ENCODE results near the gene EXOC8. TPM values are rescaled to one million over a fixed set of nuclear protein-coding genes. Genes with fewer than 3 reads are reported as not detected.

The EXOC8 gene
- total and polyA plus RNA-seq, 2 experiments from 2014 or later, result 3.9 to 14.6 TPM

- H3K4me1 ChIP-seq (ENCODE audit: insufficient read depth), result no peaks in the 10 kb centered on the region
- H3F3A ChIP-seq (ENCODE audit: insufficient read depth), result peaks cover 6% of the 10 kb centered on the region; the same call in 1 of the 2 replicates
- in situ Hi-C loops (cut with MboI), result no loop called here
- TF ChIP-seq EZH2 (IDR thresholded peaks at IDR 0.05; ENCODE audit: insufficient read depth, poor library complexity, severe bottlenecking) (no peak), EZH2phosphoT487 (IDR thresholded peaks at IDR 0.05; ENCODE audit: insufficient read depth, low read depth) (no peak)
- H3K27ac ChIP-seq, result no peak overlapping the region
- no peaks in the 10 kb centered on the region for H3K9me3 ChIP-seq (ENCODE audit: low read depth)
- no peak for DNase-seq
- no peaks in the 10 kb centered on the region for H3K9me2 ChIP-seq (ENCODE audit: insufficient read depth)
- peaks cover 29% of the 10 kb centered on the region for H3K36me3 ChIP-seq (ENCODE audit: low read depth)
- peaks cover 67% of the 10 kb centered on the region for H3K79me2 ChIP-seq (ENCODE audit: insufficient read depth)
- H3K4me2 ChIP-seq (ENCODE audit: unreplicated experiment), result no peak overlapping the region
- no peak overlapping the region for H2AFZ ChIP-seq
- WGBS, 2 experiments (ENCODE audit: low coverage in 1 of 2, low lambda C conversion rate in 2 of 2, missing lambda C conversion rate in 2 of 2), result 78 to 80% methylated on average over 3 of the region's 3 CpGs
- H3K4me3 ChIP-seq, result no peak overlapping the region
- H3K9ac ChIP-seq, result no peak overlapping the region
- no peaks in the 10 kb centered on the region for H3K27me3 ChIP-seq (replicated peaks; ENCODE audit: insufficient read depth)
- peaks cover 4% of the 10 kb centered on the region; the same call in 1 of the 2 replicates for H4K20me1 ChIP-seq (ENCODE audit: insufficient read depth)
Measured at GRCh38 chr1:231369282-231369681, 31.6 kb upstream of the EXOC8 start.

- DNase-seq, result no peak
- Histone ChIP-seq H3K9me3 (ENCODE audit: low read depth) (no peaks in the 10 kb centered on the region), H3K4me3 (no peak overlapping the region), H3K27ac (no peak overlapping the region), H3K4me2 (ENCODE audit: unreplicated experiment) (no peak overlapping the region), H3K36me3 (ENCODE audit: low read depth) (peaks cover 40% of the 10 kb centered on the region), H3K27me3 (replicated peaks; ENCODE audit: insufficient read depth) (no peaks in the 10 kb centered on the region), H3K79me2 (ENCODE audit: insufficient read depth) (peaks cover 49% of the 10 kb centered on the region), H3F3A (ENCODE audit: insufficient read depth) (peaks cover 20% of the 10 kb centered on the region), H3K9me2 (ENCODE audit: insufficient read depth) (no peaks in the 10 kb centered on the region), H3K9ac (no peak overlapping the region), H3K4me1 (ENCODE audit: insufficient read depth) (peaks cover 6% of the 10 kb centered on the region), H2AFZ (no peak overlapping the region), H4K20me1 (ENCODE audit: insufficient read depth) (peaks cover 9% of the 10 kb centered on the region; the same call in 1 of the 2 replicates)
- in situ Hi-C loops (cut with MboI), result no loop called here
- WGBS, 2 experiments (ENCODE audit: low coverage in 1 of 2, low lambda C conversion rate in 2 of 2, missing lambda C conversion rate in 2 of 2), result 94 to 97% methylated on average over 5 of the region's 5 CpGs
- TF ChIP-seq EZH2phosphoT487 (IDR thresholded peaks at IDR 0.05; ENCODE audit: insufficient read depth, low read depth) (no peak), EZH2 (IDR thresholded peaks at IDR 0.05; ENCODE audit: insufficient read depth, poor library complexity, severe bottlenecking) (no peak)
Measured at GRCh38 chr1:231364192-231364591, 26.5 kb upstream of the EXOC8 start.

- H3F3A ChIP-seq (ENCODE audit: insufficient read depth), result peaks cover 20% of the 10 kb centered on the region
- no peak for DNase-seq
- H3K27ac ChIP-seq, result no peak overlapping the region
- peaks cover 40% of the 10 kb centered on the region for H3K36me3 ChIP-seq (ENCODE audit: low read depth)
- in situ Hi-C loops (cut with MboI), result no loop called here
- no peak overlapping the region for H3K4me3 ChIP-seq
- H3K9me3 ChIP-seq (ENCODE audit: low read depth), result no peaks in the 10 kb centered on the region
- H3K4me1 ChIP-seq (ENCODE audit: insufficient read depth), result peaks cover 6% of the 10 kb centered on the region
- WGBS, 2 experiments (ENCODE audit: low coverage in 1 of 2, low lambda C conversion rate in 2 of 2, missing lambda C conversion rate in 2 of 2), result 97 to 98% methylated on average over 1 of the region's 1 CpG
- peaks cover 46% of the 10 kb centered on the region for H3K79me2 ChIP-seq (ENCODE audit: insufficient read depth)
- no peak overlapping the region for H2AFZ ChIP-seq
- TF ChIP-seq EZH2phosphoT487 (IDR thresholded peaks at IDR 0.05; ENCODE audit: insufficient read depth, low read depth) (no peak), EZH2 (IDR thresholded peaks at IDR 0.05; ENCODE audit: insufficient read depth, poor library complexity, severe bottlenecking) (no peak)
- no peaks in the 10 kb centered on the region for H3K9me2 ChIP-seq (ENCODE audit: insufficient read depth)
- H3K4me2 ChIP-seq (ENCODE audit: unreplicated experiment), result no peak overlapping the region
- H3K27me3 ChIP-seq (replicated peaks; ENCODE audit: insufficient read depth), result no peaks in the 10 kb centered on the region
- H3K9ac ChIP-seq, result no peak overlapping the region
- peaks cover 9% of the 10 kb centered on the region; the same call in 1 of the 2 replicates for H4K20me1 ChIP-seq (ENCODE audit: insufficient read depth)
Measured at GRCh38 chr1:231363624-231364023, 26.0 kb upstream of the EXOC8 start.

GRCh38 chr1:231362325-231362724 lies 24.7 kb upstream of the EXOC8 start:
- Histone ChIP-seq H3K79me2 (ENCODE audit: insufficient read depth) (peaks cover 46% of the 10 kb centered on the region), H3K4me2 (ENCODE audit: unreplicated experiment) (no peak overlapping the region), H3K9ac (no peak overlapping the region), H3K9me3 (ENCODE audit: low read depth) (no peaks in the 10 kb centered on the region), H3K4me1 (ENCODE audit: insufficient read depth) (peaks cover 12% of the 10 kb centered on the region), H3F3A (ENCODE audit: insufficient read depth) (peaks cover 18% of the 10 kb centered on the region), H3K36me3 (ENCODE audit: low read depth) (peaks cover 37% of the 10 kb centered on the region), H4K20me1 (ENCODE audit: insufficient read depth) (peaks cover 9% of the 10 kb centered on the region; the same call in 1 of the 2 replicates), H3K4me3 (no peak overlapping the region), H3K27ac (no peak overlapping the region), H2AFZ (no peak overlapping the region), H3K9me2 (ENCODE audit: insufficient read depth) (no peaks in the 10 kb centered on the region), H3K27me3 (replicated peaks; ENCODE audit: insufficient read depth) (no peaks in the 10 kb centered on the region)
- TF ChIP-seq EZH2phosphoT487 (IDR thresholded peaks at IDR 0.05; ENCODE audit: insufficient read depth, low read depth), result no peak
- TF ChIP-seq EZH2 (IDR thresholded peaks at IDR 0.05; ENCODE audit: insufficient read depth, poor library complexity, severe bottlenecking), result no peak
- 96 to 100% methylated on average over 1 of the region's 1 CpG for WGBS, 2 experiments (ENCODE audit: low coverage in 1 of 2, low lambda C conversion rate in 2 of 2, missing lambda C conversion rate in 2 of 2)
- DNase-seq, result no peak
- in situ Hi-C loops (cut with MboI), result no loop called here
